HUES6 (cell line): ENCODE results near the gene ZMYM2.

Source experiments
- H3K27ac ChIP-seq: 2 replicates; pipeline ENCODE4 v1.7.0; 2013; ENCODE audit warnings: low read depth, mild to moderate bottlenecking, low read length, inconsistent platforms
- H3K27me3 ChIP-seq: 2 replicates; pipeline ENCODE4 v1.6.1; 2013; ENCODE audit warnings: low read length; ENCODE audit not compliant: control insufficient read depth, insufficient read depth
- H3K36me3 ChIP-seq: 2 replicates; pipeline ENCODE4 v1.6.1; 2013; ENCODE audit warnings: low read length; ENCODE audit not compliant: control insufficient read depth, insufficient read depth
- H3K4me1 ChIP-seq: 2 replicates; pipeline ENCODE4 v1.6.1; 2013; ENCODE audit warnings: low read length; ENCODE audit not compliant: control insufficient read depth, insufficient read depth
- H3K4me3 ChIP-seq: 2 replicates; pipeline ENCODE4 v1.5.1; 2013; ENCODE audit warnings: low read depth, low read length
- H3K9ac ChIP-seq: one replicate; pipeline ENCODE4 v1.6.1; 2013; ENCODE audit warnings: mild to moderate bottlenecking, low read length
- H3K9me3 ChIP-seq: 2 replicates; pipeline ENCODE4 v1.6.1; 2013; ENCODE audit warnings: low read depth, low read length; ENCODE audit not compliant: control insufficient read depth, insufficient read depth

Gene ZMYM2

GRCh38 chr13:20136781-20137703 is 178.5 kb downstream of the ZMYM2 start:
- Histone ChIP-seq H3K9me3 (no peaks in the 10 kb centered on the region), H3K9ac (no peak overlapping the region), H3K4me1 (0 out of 2 replicates have a peak, but pooled peaks cover 2% of the 10 kb centered on the region), H3K27me3 (peaks cover 23% of the 10 kb centered on the region), H3K27ac (no peak overlapping the region), H3K4me3 (peak overlapping the region; percentile 49), H3K36me3 (no peaks in the 10 kb centered on the region)

GRCh38 chr13:20137875-20138274 is 179.3 kb downstream of the ZMYM2 start:
- Histone ChIP-seq H3K4me1 (0 out of 2 replicates have a peak, but pooled peaks cover 2% of the 10 kb centered on the region), H3K9ac (no peak overlapping the region), H3K27me3 (peaks cover 21% of the 10 kb centered on the region), H3K4me3 (no peak overlapping the region), H3K9me3 (no peaks in the 10 kb centered on the region), H3K27ac (no peak overlapping the region), H3K36me3 (no peaks in the 10 kb centered on the region)

GRCh38 chr13:20140487-20140886 is 182.0 kb downstream of the ZMYM2 start:
- Histone ChIP-seq H3K27ac (no peak overlapping the region), H3K36me3 (no peaks in the 10 kb centered on the region), H3K27me3 (peaks cover 21% of the 10 kb centered on the region), H3K4me3 (no peak overlapping the region), H3K9me3 (no peaks in the 10 kb centered on the region), H3K9ac (no peak overlapping the region), H3K4me1 (0 out of 2 replicates have a peak, but pooled peaks cover 2% of the 10 kb centered on the region)
